Mesenchymal stem cell (in vitro differentiated cells and primary cell): ENCODE measurements around the gene ADGRV1.
"Not testable (repeated sequence)": the region's sequence is repeated elsewhere in the genome, so short reads cannot be mapped to it uniquely, and the experiment has no call there.

Experiments
- DNase-seq: peaks from one replicate; pipeline ENCODE4 v3.0.0-alpha.2; 2013
- H2AFZ ChIP-seq: one replicate; pipeline ENCODE4 v1.6.1; 2013; ENCODE audit warnings: low read depth, mild to moderate bottlenecking, control low read depth, inconsistent platforms, low read length, moderate library complexity
- H2AK5ac ChIP-seq: 2 replicates; pipeline ENCODE4 v1.6.1; 2013; ENCODE audit warnings: low read length, moderate library complexity, mild to moderate bottlenecking, inconsistent platforms; ENCODE audit not compliant: severe bottlenecking
- H2BK120ac ChIP-seq: one replicate; pipeline ENCODE4 v1.6.1; 2013; ENCODE audit warnings: low read depth, mild to moderate bottlenecking, inconsistent platforms, low read length, moderate library complexity
- H2BK12ac ChIP-seq, 2 experiments: one replicate each; pipeline ENCODE4 v1.6.1; 2013; ENCODE audit warnings: inconsistent platforms in 2 of 2, low read length in 2 of 2, mild to moderate bottlenecking in 2 of 2, moderate library complexity in 2 of 2, control low read depth in 1 of 2
- H2BK15ac ChIP-seq: one replicate; pipeline ENCODE4 v1.6.1; 2013; ENCODE audit warnings: mild to moderate bottlenecking, low read depth, inconsistent platforms; ENCODE audit not compliant: poor library complexity, severe bottlenecking
- H2BK5ac ChIP-seq: 2 replicates; pipeline ENCODE4 v1.6.1; 2013; ENCODE audit warnings: low read depth, mild to moderate bottlenecking, low read length, control low read depth, inconsistent platforms; ENCODE audit not compliant: poor library complexity, severe bottlenecking
- H3K14ac ChIP-seq, 2 experiments: one replicate each; pipeline ENCODE4 v1.6.1; 2013; ENCODE audit warnings: inconsistent platforms in 2 of 2, low read length in 2 of 2, control low read depth in 1 of 2, mild to moderate bottlenecking in 1 of 2, moderate library complexity in 1 of 2
- H3K18ac ChIP-seq, 2 experiments: one replicate each; pipeline ENCODE4 v1.6.1; 2013; ENCODE audit warnings: inconsistent platforms in 2 of 2, low read length in 2 of 2, control low read depth in 1 of 2, low read depth in 1 of 2, mild to moderate bottlenecking in 1 of 2
- H3K23ac ChIP-seq, 2 experiments: one replicate each; pipeline ENCODE4 v1.6.1; 2013; ENCODE audit warnings: inconsistent platforms in 2 of 2, low read length in 2 of 2, mild to moderate bottlenecking in 2 of 2, moderate library complexity in 2 of 2, control low read depth in 1 of 2
- H3K27ac ChIP-seq: 2 replicates; pipeline ENCODE4 v1.5.1; 2013; ENCODE audit warnings: mild to moderate bottlenecking, moderate library complexity, low read length, control low read depth, inconsistent platforms; ENCODE audit not compliant: poor library complexity, severe bottlenecking
- H3K27me3 ChIP-seq, 2 experiments: 2 replicates each; pipeline versions ENCODE4 v1.6.1 to v1.7.0; 2013; ENCODE audit warnings: low read length in 2 of 2, mild to moderate bottlenecking in 2 of 2, moderate library complexity in 2 of 2, control low read depth in 1 of 2, inconsistent platforms in 1 of 2; ENCODE audit not compliant: control insufficient read depth in 1 of 2, insufficient read depth in 1 of 2
- H3K36me3 ChIP-seq, 2 experiments: 2 replicates each; pipeline versions ENCODE4 v1.6.1 to v1.7.0; 2013; ENCODE audit warnings: low read length in 2 of 2, control low read depth in 1 of 2, inconsistent platforms in 1 of 2, low read depth in 1 of 2, mild to moderate bottlenecking in 1 of 2; ENCODE audit not compliant: insufficient read depth in 2 of 2, control insufficient read depth in 1 of 2
- H3K4ac ChIP-seq, 2 experiments: one replicate each; pipeline ENCODE4 v1.6.1; 2013; ENCODE audit warnings: inconsistent platforms in 2 of 2, low read length in 2 of 2, mild to moderate bottlenecking in 2 of 2, moderate library complexity in 2 of 2, control low read depth in 1 of 2, low read depth in 1 of 2
- H3K4me1 ChIP-seq: 2 replicates; pipeline ENCODE4 v1.6.1; 2013; ENCODE audit warnings: low read depth, low read length, control low read depth; ENCODE audit not compliant: control insufficient read depth, insufficient read depth
- H3K4me2 ChIP-seq: 2 replicates; pipeline ENCODE4 v1.6.1; 2013; ENCODE audit warnings: low read length, mild to moderate bottlenecking, inconsistent platforms; ENCODE audit not compliant: poor library complexity, severe bottlenecking
- H3K4me3 ChIP-seq, 2 experiments: 2 replicates each; pipeline versions ENCODE4 v1.5.1 to v1.7.0; 2013; ENCODE audit warnings: low read length in 2 of 2, mild to moderate bottlenecking in 2 of 2, control low read depth in 1 of 2, low read depth in 1 of 2; ENCODE audit not compliant: insufficient read depth in 1 of 2
- H3K79me1 ChIP-seq: replicated peaks from 2 replicates; pipeline ENCODE4 v1.6.1; 2013; ENCODE audit warnings: mild to moderate bottlenecking, control low read depth, low read length, inconsistent platforms; ENCODE audit not compliant: poor library complexity, severe bottlenecking
- H3K9ac ChIP-seq: 2 replicates; pipeline ENCODE4 v1.7.0; 2013; ENCODE audit warnings: mild to moderate bottlenecking, low read length, moderate library complexity
- H3K9me3 ChIP-seq: 2 replicates; pipeline ENCODE4 v1.7.0; 2013; ENCODE audit warnings: mild to moderate bottlenecking, low read length; ENCODE audit not compliant: control insufficient read depth
- H4K8ac ChIP-seq: one replicate; pipeline ENCODE4 v1.6.1; 2013; ENCODE audit warnings: inconsistent platforms, mild to moderate bottlenecking, low read length, moderate library complexity
- H4K91ac ChIP-seq: one replicate; pipeline ENCODE4 v1.6.1; 2013; ENCODE audit warnings: mild to moderate bottlenecking, low read length, inconsistent platforms
- WGBS: methylation state at CpG from one replicate; pipeline ENCODE4 v1.1.7; 2013; ENCODE audit warnings: mixed read lengths; 5-methylcytosine and 5-hydroxymethylcytosine counted together

Gene ADGRV1

GRCh38 chr5:91033370-91033769, 474.8 kb downstream of the ADGRV1 start:
- Histone ChIP-seq H3K4me2 (no peak overlapping the region), H4K8ac (no peak overlapping the region), H2BK15ac (no peak overlapping the region), H3K23ac (no peak overlapping the region), H3K27me3 (no peaks in the 10 kb centered on the region), H3K4me3 (no peak overlapping the region), H3K9ac (no peak overlapping the region), H2BK120ac (no peak overlapping the region), H3K79me1 (no peaks in the 10 kb centered on the region), H3K36me3 (no peaks in the 10 kb centered on the region), H3K14ac (no peak overlapping the region), H3K9me3 (no peaks in the 10 kb centered on the region), H3K18ac (peak overlapping the region in 1 of 2 experiments; percentile 33), H2BK12ac (no peak overlapping the region), H2BK5ac (no peak overlapping the region), H2AFZ (no peak overlapping the region), H3K4me1 (no peaks in the 10 kb centered on the region), H2AK5ac (no peak overlapping the region), H3K4ac (peak overlapping the region in 1 of 2 experiments; percentile 37), H3K27ac (no peak overlapping the region), H4K91ac (no peak overlapping the region)
- no CpG with 5 or more reads among the region's 1 CpG for WGBS
- DNase-seq, result no peak

- no peak overlapping the region for H3K23ac ChIP-seq
- H3K27ac ChIP-seq, result no peak overlapping the region
- H2AK5ac ChIP-seq, result no peak overlapping the region
- no peaks in the 10 kb centered on the region for H3K4me1 ChIP-seq
- no peaks in the 10 kb centered on the region for H3K9me3 ChIP-seq
- H2BK5ac ChIP-seq, result no peak overlapping the region
- H4K8ac ChIP-seq, result no peak overlapping the region
- H4K91ac ChIP-seq, result no peak overlapping the region
- no peak overlapping the region for H3K14ac ChIP-seq
- no peak overlapping the region for H2BK12ac ChIP-seq
- DNase-seq, result no peak
- H3K9ac ChIP-seq, result no peak overlapping the region
- H3K4me3 ChIP-seq, result no peak overlapping the region
- no peak overlapping the region for H2BK15ac ChIP-seq
- no peaks in the 10 kb centered on the region for H3K36me3 ChIP-seq
- H2BK120ac ChIP-seq, result no peak overlapping the region
- no CpG with 5 or more reads among the region's 2 CpGs for WGBS
- H3K79me1 ChIP-seq, result no peaks in the 10 kb centered on the region
- H2AFZ ChIP-seq, result no peak overlapping the region
- no peak overlapping the region for H3K18ac ChIP-seq
- no peaks in the 10 kb centered on the region for H3K27me3 ChIP-seq
- H3K4ac ChIP-seq, result no peak overlapping the region
- H3K4me2 ChIP-seq, result no peak overlapping the region
Observed at GRCh38 chr5:91038180-91038808, 479.7 kb downstream of the ADGRV1 start.

GRCh38 chr5:91041132-91041531, 482.5 kb downstream of the ADGRV1 start:
- H3K27me3 ChIP-seq, DNase-seq, H2BK15ac ChIP-seq, H4K91ac ChIP-seq, H3K27ac ChIP-seq, H4K8ac ChIP-seq, H3K9me3 ChIP-seq, H3K9ac ChIP-seq, H2AFZ ChIP-seq, H3K14ac ChIP-seq, H3K4me3 ChIP-seq, H3K4ac ChIP-seq, H2BK12ac ChIP-seq, H2BK120ac ChIP-seq, H3K79me1 ChIP-seq, H3K36me3 ChIP-seq, H3K23ac ChIP-seq, H3K18ac ChIP-seq, H2AK5ac ChIP-seq, H3K4me1 ChIP-seq, H3K4me2 ChIP-seq, H2BK5ac ChIP-seq: not testable (repeated sequence)
- WGBS, result 60% methylated on average over 1 of the region's 1 CpG

GRCh38 chr5:91042247-91042935, 483.8 kb downstream of the ADGRV1 start:
- H3K4me1 ChIP-seq, result no peaks in the 10 kb centered on the region
- no peak overlapping the region for H2AFZ ChIP-seq
- H2BK15ac ChIP-seq, result no peak overlapping the region
- no peak overlapping the region for H2BK120ac ChIP-seq
- H3K23ac ChIP-seq, result no peak overlapping the region
- no peaks in the 10 kb centered on the region for H3K27me3 ChIP-seq
- no peak overlapping the region for H2BK5ac ChIP-seq
- no peak overlapping the region for H3K9ac ChIP-seq
- no peak overlapping the region for H3K14ac ChIP-seq
- H3K4me3 ChIP-seq, result no peak overlapping the region
- H3K27ac ChIP-seq, result no peak overlapping the region
- H3K4ac ChIP-seq, result no peak overlapping the region
- no peak overlapping the region for H2AK5ac ChIP-seq
- H3K79me1 ChIP-seq, result no peaks in the 10 kb centered on the region
- no CpG with 5 or more reads among the region's 1 CpG for WGBS
- H3K4me2 ChIP-seq, result no peak overlapping the region
- H4K91ac ChIP-seq, result no peak overlapping the region
- H3K9me3 ChIP-seq, result no peaks in the 10 kb centered on the region
- peak overlapping the region in 1 of 2 experiments; percentile 33 for H3K18ac ChIP-seq
- no peak for DNase-seq
- no peak overlapping the region for H4K8ac ChIP-seq
- no peaks in the 10 kb centered on the region for H3K36me3 ChIP-seq
- H2BK12ac ChIP-seq, result no peak overlapping the region
